HG02588 (cell line): ENCODE data around the gene SH3BP5L.

Experiments used
- ATAC-seq: cut with Tn5 transposase; IDR thresholded peaks from one replicate; pipeline ENCODE4 v1.9.1; 2021; ENCODE audit warnings: mild to moderate bottlenecking, moderate library complexity; ENCODE audit not compliant: unreplicated experiment

Gene SH3BP5L

GRCh38 chr1:248782416-248783141, 43.1 kb downstream of the SH3BP5L start:
- no peak for ATAC-seq

DNA sequence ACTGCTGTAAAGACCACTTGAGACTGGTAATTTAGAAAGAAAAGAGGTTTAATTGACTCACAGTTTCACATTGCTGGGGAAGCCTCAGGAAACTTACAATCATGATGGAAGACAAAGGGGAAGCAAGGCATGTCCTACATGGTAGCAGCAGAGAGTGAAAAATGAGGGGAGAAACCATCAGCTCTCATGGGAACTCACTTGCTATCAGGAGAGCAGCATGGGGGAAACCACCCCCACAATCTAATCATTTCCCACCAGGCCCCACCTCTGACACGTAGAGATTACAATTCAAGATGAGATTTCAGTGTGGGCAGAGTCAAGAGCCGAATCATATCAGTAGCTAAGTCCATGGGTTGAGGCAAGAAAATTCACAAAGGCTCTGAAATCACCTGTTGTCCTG, 46.4 kb downstream of the SH3BP5L start:
- no peak for ATAC-seq

DNA sequence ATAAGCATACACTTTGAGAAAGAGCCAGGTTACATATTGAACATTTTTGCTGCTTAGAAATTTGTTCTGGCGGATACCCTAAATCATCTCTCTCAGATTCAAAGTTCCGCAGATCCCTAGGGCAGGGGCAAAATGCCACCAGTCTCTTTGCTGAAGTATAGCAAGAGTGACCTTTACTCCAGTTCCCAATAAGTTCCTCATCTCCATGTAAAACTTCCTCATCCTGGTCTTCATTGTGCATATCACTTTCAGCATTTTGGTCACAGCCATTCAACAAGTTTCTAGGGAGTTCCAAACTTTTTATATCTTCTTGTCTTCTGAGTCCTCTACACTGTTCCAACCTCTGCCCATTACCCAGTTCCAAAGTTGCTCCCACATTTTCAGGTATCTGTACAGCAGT, 46.8 kb downstream of the SH3BP5L start:
- ATAC-seq = no peak

DNA sequence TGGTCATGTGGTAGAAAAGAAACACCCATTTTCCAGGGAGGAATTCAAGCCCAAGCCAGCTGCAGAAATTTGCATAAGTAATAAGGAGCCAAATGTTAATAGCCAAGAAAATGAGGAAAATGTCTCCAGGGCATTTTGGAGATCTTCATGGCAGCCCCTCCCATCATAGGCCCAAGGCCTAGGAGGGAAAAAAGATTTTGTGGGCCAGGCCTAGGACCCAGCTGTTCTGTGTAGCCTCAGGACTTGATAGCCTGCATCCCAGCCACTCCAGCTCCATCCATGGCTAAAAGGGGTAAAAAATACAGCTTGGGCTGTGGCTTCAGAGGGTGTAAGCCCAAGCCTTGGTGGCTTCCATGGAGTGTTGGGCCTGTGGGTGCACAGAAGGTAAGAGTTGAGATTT, 48.7 kb downstream of the SH3BP5L start:
- no peak for ATAC-seq

- no peak for ATAC-seq
Observed at GRCh38 chr1:248775441-248775840, 50.3 kb downstream of the SH3BP5L start.
